ENCODE measurements around the gene ROBO1. TPM values are rescaled to one million over a fixed set of nuclear protein-coding genes. Genes with fewer than 3 reads are reported as not detected.

ROBO1 gene
- total and polyA plus RNA-seq, 2 experiments from 2014 or later, result 18.8 to 31.9 TPM

- H3K79me2 ChIP-seq (ENCODE audit: insufficient read depth), result no peaks in the 10 kb centered on the region; the same call in 1 of the 2 replicates
- no peaks in the 10 kb centered on the region for H3F3A ChIP-seq (ENCODE audit: insufficient read depth)
- no peak for DNase-seq
- no peaks in the 10 kb centered on the region for H3K9me3 ChIP-seq (ENCODE audit: low read depth)
- H3K27ac ChIP-seq, result no peak overlapping the region
- no peak overlapping the region for H2AFZ ChIP-seq
- in situ Hi-C loops (cut with MboI), result no loop called here
- H3K9me2 ChIP-seq (ENCODE audit: insufficient read depth), result no peaks in the 10 kb centered on the region
- no peak overlapping the region for H3K9ac ChIP-seq
- no peak overlapping the region for H3K4me2 ChIP-seq (ENCODE audit: unreplicated experiment)
- H3K36me3 ChIP-seq (ENCODE audit: low read depth), result no peaks in the 10 kb centered on the region; the same call in 1 of the 2 replicates
- H3K4me1 ChIP-seq (ENCODE audit: insufficient read depth), result peaks cover 16% of the 10 kb centered on the region; the same call in 1 of the 2 replicates
- WGBS, 2 experiments (ENCODE audit: low coverage in 1 of 2, low lambda C conversion rate in 2 of 2, missing lambda C conversion rate in 2 of 2), result 97% methylated on average over 4 of the region's 4 CpGs
- no peak overlapping the region for H3K4me3 ChIP-seq
- TF ChIP-seq EZH2phosphoT487 (IDR thresholded peaks at IDR 0.05; ENCODE audit: insufficient read depth, low read depth) (no peak), EZH2 (IDR thresholded peaks at IDR 0.05; ENCODE audit: insufficient read depth, poor library complexity, severe bottlenecking) (no peak)
- no peaks in the 10 kb centered on the region for H4K20me1 ChIP-seq (ENCODE audit: insufficient read depth)
- no peaks in the 10 kb centered on the region for H3K27me3 ChIP-seq (replicated peaks; ENCODE audit: insufficient read depth)
Observed at GRCh38 chr3:78861156-78861555, 906.6 kb downstream of the ROBO1 start.

GRCh38 chr3:78860567-78860966 is 907.2 kb downstream of the ROBO1 start:
- Histone ChIP-seq H4K20me1 (ENCODE audit: insufficient read depth) (no peaks in the 10 kb centered on the region), H3K27ac (no peak overlapping the region), H3K79me2 (ENCODE audit: insufficient read depth) (no peaks in the 10 kb centered on the region; the same call in 1 of the 2 replicates), H3K27me3 (replicated peaks; ENCODE audit: insufficient read depth) (no peaks in the 10 kb centered on the region), H3K4me3 (no peak overlapping the region), H3K4me2 (ENCODE audit: unreplicated experiment) (no peak overlapping the region), H3F3A (ENCODE audit: insufficient read depth) (no peaks in the 10 kb centered on the region), H3K9me2 (ENCODE audit: insufficient read depth) (no peaks in the 10 kb centered on the region), H3K4me1 (ENCODE audit: insufficient read depth) (peaks cover 16% of the 10 kb centered on the region; the same call in 1 of the 2 replicates), H3K9me3 (ENCODE audit: low read depth) (no peaks in the 10 kb centered on the region), H2AFZ (no peak overlapping the region), H3K9ac (no peak overlapping the region), H3K36me3 (ENCODE audit: low read depth) (no peaks in the 10 kb centered on the region; the same call in 1 of the 2 replicates)
- TF ChIP-seq EZH2phosphoT487 (IDR thresholded peaks at IDR 0.05; ENCODE audit: insufficient read depth, low read depth), result no peak
- DNase-seq, result no peak
- WGBS, 2 experiments (ENCODE audit: low coverage in 1 of 2, low lambda C conversion rate in 2 of 2, missing lambda C conversion rate in 2 of 2), result 97 to 99% methylated on average over 4 of the region's 4 CpGs
- in situ Hi-C loops (cut with MboI), result no loop called here

DNA sequence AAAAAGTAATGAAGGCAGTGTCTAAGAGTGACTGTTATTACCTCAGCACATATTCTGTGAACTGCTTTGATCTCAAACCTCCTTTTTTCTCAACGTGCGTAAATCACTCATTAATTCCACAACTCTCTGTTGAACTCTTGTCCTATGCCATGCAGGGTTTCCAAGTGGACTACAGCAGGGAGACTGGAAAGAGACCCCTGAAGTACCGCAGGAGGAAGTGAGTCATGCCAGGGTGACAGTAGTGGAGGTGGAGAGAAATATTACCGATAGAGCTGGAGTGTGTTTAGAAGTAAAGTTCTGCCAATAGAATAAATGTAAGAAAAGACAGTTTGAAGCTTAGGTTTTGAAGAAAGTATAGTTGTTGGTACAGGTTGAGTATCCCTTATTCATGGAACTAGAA is 908.9 kb downstream of the ROBO1 start:
- no peak overlapping the region for H3K9ac ChIP-seq
- peaks cover 16% of the 10 kb centered on the region; the same call in 1 of the 2 replicates for H3K4me1 ChIP-seq (ENCODE audit: insufficient read depth)
- DNase-seq, result no peak
- H3K27me3 ChIP-seq (replicated peaks; ENCODE audit: insufficient read depth), result no peaks in the 10 kb centered on the region
- H3F3A ChIP-seq (ENCODE audit: insufficient read depth), result no peaks in the 10 kb centered on the region
- 65 to 72% methylated on average over 4 of the region's 4 CpGs for whole genome bisulfite sequencing, 2 experiments (ENCODE audit: low coverage in 1 of 2, low lambda C conversion rate in 2 of 2, missing lambda C conversion rate in 2 of 2)
- no peaks in the 10 kb centered on the region; the same call in 1 of the 2 replicates for H3K36me3 ChIP-seq (ENCODE audit: low read depth)
- H3K9me3 ChIP-seq (ENCODE audit: low read depth), result no peaks in the 10 kb centered on the region
- H3K79me2 ChIP-seq (ENCODE audit: insufficient read depth), result no peaks in the 10 kb centered on the region; the same call in 1 of the 2 replicates
- TF ChIP-seq EZH2 (IDR thresholded peaks at IDR 0.05; ENCODE audit: insufficient read depth, poor library complexity, severe bottlenecking), result no peak
- no peak for TF ChIP-seq EZH2phosphoT487 (IDR thresholded peaks at IDR 0.05; ENCODE audit: insufficient read depth, low read depth)
- H4K20me1 ChIP-seq (ENCODE audit: insufficient read depth), result no peaks in the 10 kb centered on the region
- H3K9me2 ChIP-seq (ENCODE audit: insufficient read depth), result no peaks in the 10 kb centered on the region
- H3K27ac ChIP-seq, result no peak overlapping the region
- H3K4me3 ChIP-seq, result no peak overlapping the region
- H2AFZ ChIP-seq, result no peak overlapping the region
- in situ Hi-C loops (cut with MboI), result no loop called here
- no peak overlapping the region for H3K4me2 ChIP-seq (ENCODE audit: unreplicated experiment)

DNA sequence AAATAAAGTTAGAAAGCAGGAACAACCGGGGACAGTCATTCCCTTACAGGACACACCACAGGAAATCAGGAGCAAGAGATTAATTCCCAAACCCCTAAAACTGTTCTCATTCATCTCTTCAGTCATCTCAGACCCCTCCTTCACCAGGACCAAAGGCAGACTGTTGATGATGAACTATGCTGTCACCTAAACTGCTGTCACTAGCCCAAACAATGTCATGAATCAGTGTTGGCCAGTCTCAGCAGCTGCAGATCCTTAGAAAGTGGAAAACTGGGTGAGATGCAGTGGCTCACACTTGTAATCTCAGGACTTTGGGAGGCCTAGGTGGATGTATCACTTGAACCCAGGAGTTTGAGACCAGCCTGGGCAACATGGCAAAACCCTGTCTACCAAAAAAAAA is 909.6 kb downstream of the ROBO1 start:
- Histone ChIP-seq H4K20me1 (ENCODE audit: insufficient read depth) (no peaks in the 10 kb centered on the region), H3K9me2 (ENCODE audit: insufficient read depth) (no peaks in the 10 kb centered on the region), H3K27me3 (replicated peaks; ENCODE audit: insufficient read depth) (no peaks in the 10 kb centered on the region), H3K79me2 (ENCODE audit: insufficient read depth) (peaks cover 3% of the 10 kb centered on the region; the same call in 1 of the 2 replicates), H3K4me3 (no peak overlapping the region), H3K4me1 (ENCODE audit: insufficient read depth) (peaks cover 16% of the 10 kb centered on the region; the same call in 1 of the 2 replicates), H2AFZ (no peak overlapping the region), H3K9ac (no peak overlapping the region), H3K36me3 (ENCODE audit: low read depth) (no peaks in the 10 kb centered on the region; the same call in 1 of the 2 replicates), H3K27ac (no peak overlapping the region), H3F3A (ENCODE audit: insufficient read depth) (no peaks in the 10 kb centered on the region), H3K9me3 (ENCODE audit: low read depth) (no peaks in the 10 kb centered on the region), H3K4me2 (ENCODE audit: unreplicated experiment) (no peak overlapping the region)
- peak; percentile 34 for DNase-seq
- in situ Hi-C loops (cut with MboI), result no loop called here
- TF ChIP-seq EZH2 (IDR thresholded peaks at IDR 0.05; ENCODE audit: insufficient read depth, poor library complexity, severe bottlenecking) (no peak), EZH2phosphoT487 (IDR thresholded peaks at IDR 0.05; ENCODE audit: insufficient read depth, low read depth) (no peak)
- 70 to 86% methylated on average over 1 of the region's 1 CpG for WGBS, 2 experiments (ENCODE audit: low coverage in 1 of 2, low lambda C conversion rate in 2 of 2, missing lambda C conversion rate in 2 of 2)
